Bone marrow (tissue), 2 donors: ENCODE data around the gene CBFA2T2.
"Not testable (repeated sequence)": the region's sequence is repeated elsewhere in the genome, so short reads cannot be mapped to it uniquely, and the experiment has no call there.

ENCODE experiments used
- DNase-seq, 2 donors: peaks; one replicate each; lab custom pipeline; 2025; lab: John Stamatoyannopoulos, UW

Gene CBFA2T2

GRCh38 chr20:33549229-33549999 lies 59.5 kb downstream of the CBFA2T2 start:
- no peak for DNase-seq

GRCh38 chr20:33551778-33552177 lies 61.9 kb downstream of the CBFA2T2 start:
- no peak for DNase-seq

- DNase-seq = no peak
Observed at GRCh38 chr20:33552519-33552918, 62.6 kb downstream of the CBFA2T2 start.

GRCh38 chr20:33553516-33553915 lies 63.6 kb downstream of the CBFA2T2 start:
- no peak for DNase-seq

- peak in 1 of 2 donors; percentile 90 for DNase-seq
Observed at GRCh38 chr20:33554914-33555420, 65.1 kb downstream of the CBFA2T2 start.

GRCh38 chr20:33555755-33556154 lies 65.9 kb downstream of the CBFA2T2 start:
- no peak for DNase-seq

GRCh38 chr20:33556246-33556645 lies 66.3 kb downstream of the CBFA2T2 start:
- no peak for DNase-seq

- DNase-seq = no peak
Observed at GRCh38 chr20:33558348-33559144, 68.7 kb downstream of the CBFA2T2 start.

- DNase-seq = no peak
Observed at GRCh38 chr20:33559212-33559611, 69.3 kb downstream of the CBFA2T2 start.

GRCh38 chr20:33560026-33560425 lies 70.1 kb downstream of the CBFA2T2 start:
- no peak for DNase-seq

- not testable (repeated sequence) for DNase-seq
Observed at GRCh38 chr20:33561053-33561452, 71.2 kb downstream of the CBFA2T2 start.

- no peak for DNase-seq
Observed at GRCh38 chr20:33561692-33562601, 72.1 kb downstream of the CBFA2T2 start.

GRCh38 chr20:33563788-33564187 lies 73.9 kb downstream of the CBFA2T2 start:
- no peak for DNase-seq

- DNase-seq = no peak
Observed at GRCh38 chr20:33566781-33567603, 77.1 kb downstream of the CBFA2T2 start.

- no peak for DNase-seq
Observed at GRCh38 chr20:33567949-33568348, 78.1 kb downstream of the CBFA2T2 start.

- DNase-seq = no peak
Observed at GRCh38 chr20:33568378-33568777, 78.5 kb downstream of the CBFA2T2 start.

GRCh38 chr20:33568868-33569801 lies 79.2 kb downstream of the CBFA2T2 start:
- DNase-seq = no peak

- no peak for DNase-seq
Observed at GRCh38 chr20:33569802-33570391, 80.0 kb downstream of the CBFA2T2 start.

GRCh38 chr20:33570743-33571142 lies 80.8 kb downstream of the CBFA2T2 start:
- DNase-seq = no peak

- DNase-seq = not testable (repeated sequence)
Observed at GRCh38 chr20:33573268-33573667, 83.4 kb downstream of the CBFA2T2 start.
